Endothelial cell of umbilical vein (primary cell): ENCODE measurements around the gene CACHD1. TPM values are rescaled to one million over a fixed set of nuclear protein-coding genes. Genes with fewer than 3 reads are reported as not detected.

ENCODE experiments used
- BruUV-seq: library from RNA; stranded (reverse); fragments of 400-500 nt; replicated peaks from 2 replicates; lab custom pipeline; 2021; lab: Mats Ljungman, UMichigan
- CTCF ChIA-PET: fragments of 300-600, 350-600 bp; sonication (Branson Sonifier 250); formaldehyde crosslinking; loops from one replicate; lab custom pipeline; 2021; ENCODE audit warnings: antibody characterized with exemption, inconsistent platforms; lab: Charles Lee
- POLR2A ChIA-PET: fragments of 300-600, 350-600 bp; sonication (Branson Sonifier 250); formaldehyde crosslinking; loops from one replicate; lab custom pipeline; 2021; ENCODE audit warnings: antibody characterized with exemption, inconsistent platforms; lab: Charles Lee
- DNase-seq: peaks from one replicate; pipeline ENCODE4 v3.0.0-alpha.2; 2011; ENCODE audit warnings: low read depth, low spot score
- FAIRE-seq: peaks from 2 replicates; lab custom pipeline; 2011; peaks lifted over from hg19 to GRCh38; lab: Jason Lieb, UNC
- H2AFZ ChIP-seq: 2 replicates; pipeline ENCODE4 v1.6.0; 2012; ENCODE audit warnings: low read depth, low read length, control low read depth, inconsistent platforms
- H3K27ac ChIP-seq: 2 replicates; pipeline ENCODE4 v1.5.1; 2011; ENCODE audit warnings: low read depth, mild to moderate bottlenecking, control low read depth, low read length, moderate library complexity; ENCODE audit not compliant: insufficient read depth
- H3K27me3 ChIP-seq, 2 experiments: 2 replicates each; pipeline versions ENCODE4 v1.6.0 to v1.6.1; 2011; ENCODE audit warnings: low read length in 2 of 2, mixed read lengths in 1 of 2; ENCODE audit not compliant: control insufficient read depth in 2 of 2, insufficient read depth in 2 of 2
- H3K36me3 ChIP-seq, 2 experiments: 2 replicates in 1 of 2; 3 replicates in 1 of 2; pipeline ENCODE4 v1.5.1; 2011; ENCODE audit warnings: low read length in 2 of 2, mild to moderate bottlenecking in 1 of 2, moderate library complexity in 1 of 2; ENCODE audit not compliant: control insufficient read depth in 2 of 2, insufficient read depth in 2 of 2; ENCODE audit errors: extremely low read depth in 1 of 2
- H3K4me1 ChIP-seq: 3 replicates; pipeline ENCODE4 v1.5.1; 2011; ENCODE audit warnings: mild to moderate bottlenecking, low read length; ENCODE audit not compliant: control insufficient read depth, insufficient read depth; ENCODE audit errors: extremely low read depth
- H3K4me2 ChIP-seq: 2 replicates; pipeline ENCODE4 v1.6.1; 2011; ENCODE audit warnings: low read length, control low read depth, mixed read lengths; ENCODE audit not compliant: insufficient read depth
- H3K4me3 ChIP-seq, 3 experiments: fragments of 200-600 bp in 1 of 3; sonication (generic), shearing (Covaris generic) in 1 of 3; replicated peaks in 1 of 3; 2 replicates each; pipeline ENCODE4 v1.5.1; 2011 to 2016; ENCODE audit warnings: control low read depth in 3 of 3, low read length in 3 of 3, mild to moderate bottlenecking in 2 of 3, inconsistent platforms in 1 of 3, low read depth in 1 of 3, moderate library complexity in 1 of 3; ENCODE audit not compliant: insufficient read depth in 1 of 3
- H3K79me2 ChIP-seq: 2 replicates; pipeline ENCODE4 v1.6.0; 2012; ENCODE audit warnings: low read length, inconsistent platforms; ENCODE audit not compliant: control insufficient read depth, insufficient read depth
- H3K9ac ChIP-seq: replicated peaks from 2 replicates; pipeline ENCODE3; 2011; ENCODE audit warnings: low read length, control low read depth; ENCODE audit not compliant: insufficient read depth; ENCODE audit errors: extremely low read depth
- H3K9me1 ChIP-seq: replicated peaks from 3 replicates; pipeline ENCODE4 v1.6.0; 2011; ENCODE audit warnings: mild to moderate bottlenecking, low read length; ENCODE audit not compliant: control insufficient read depth, insufficient read depth; ENCODE audit errors: extremely low read depth
- H3K9me3 ChIP-seq: replicated peaks from 2 replicates; pipeline ENCODE4 v1.5.1; 2012; ENCODE audit warnings: low read length, inconsistent platforms; ENCODE audit not compliant: control insufficient read depth, insufficient read depth
- H4K20me1 ChIP-seq: replicated peaks from 2 replicates; pipeline ENCODE3; 2011; ENCODE audit warnings: mild to moderate bottlenecking, low read length; ENCODE audit not compliant: control insufficient read depth, insufficient read depth; ENCODE audit errors: extremely low read depth
- EZH2 ChIP-seq: IDR thresholded peaks from 2 replicates; pipeline ENCODE4 v1.6.1; 2012; ENCODE audit warnings: borderline replicate concordance, low read depth, mild to moderate bottlenecking, moderate library complexity, low read length, inconsistent platforms; ENCODE audit not compliant: severe bottlenecking
- FOS ChIP-seq: IDR thresholded peaks from 2 replicates; pipeline ENCODE4 v1.6.1; 2011; ENCODE audit warnings: mild to moderate bottlenecking, low read length, moderate library complexity, borderline replicate concordance; ENCODE audit not compliant: insufficient read depth
- GATA2 ChIP-seq: IDR thresholded peaks from 2 replicates; pipeline ENCODE4 v1.7.0; 2011; ENCODE audit warnings: low read depth, mild to moderate bottlenecking, moderate library complexity, mixed read lengths, low read length; ENCODE audit not compliant: insufficient read length, insufficient read depth
- JUN ChIP-seq: IDR thresholded peaks from 2 replicates; pipeline ENCODE4 v1.6.1; 2011; ENCODE audit warnings: borderline replicate concordance, low read depth; ENCODE audit not compliant: insufficient read length, insufficient read depth
- MAX ChIP-seq: IDR thresholded peaks from 2 replicates; pipeline ENCODE4 v1.6.1; 2011; ENCODE audit not compliant: insufficient read depth, insufficient read length
- MYC ChIP-seq: IDR thresholded peaks from one replicate; pipeline ENCODE4 v1.6.1; 2011; ENCODE audit warnings: mild to moderate bottlenecking, low read depth, low read length
- POLR2A ChIP-seq: IDR thresholded peaks from 2 replicates; pipeline ENCODE4 v1.6.1; 2012; ENCODE audit warnings: low read depth, mild to moderate bottlenecking, control low read depth, low read length
- POLR2AphosphoS5 ChIP-seq: IDR thresholded peaks from 2 replicates; pipeline ENCODE4 v1.6.1; 2012; ENCODE audit warnings: low read depth, mild to moderate bottlenecking, control low read depth, low read length, moderate library complexity; ENCODE audit not compliant: insufficient read depth
- dilution Hi-C: fragments of 300-500 bp; cut with MboI; formaldehyde crosslinking; loops from one replicate; pipeline ENCODE4 v1.15.0; 2019; ENCODE audit warnings: low sequenced_read_pairs; ENCODE audit not compliant: extremely low pct_ligation_motif_present
- intact Hi-C: fragments of 100-400 bp; cut with micrococcal nuclease; formaldehyde crosslinking; loops from one replicate; pipeline ENCODE4 v1.10.0; 2022
- polyA plus RNA-seq, 4 experiments: library from polyadenylated mRNA; depleted of rRNA in 3 of 4; stranded (reverse) in 3 of 4; unstranded in 1 of 4; fragments of >200 nt; gene quantifications; 2 replicates each; pipeline versions ENCODE4 v1.2.1 to v1.2.3, GENCODE V29; 2011 to 2012; ENCODE audit warnings: missing spikeins in 1 of 4
- total RNA-seq: library from RNA; stranded (reverse); gene quantifications from 2 replicates; pipeline ENCODE4 v1.2.3, GENCODE V29; 2021
- TF ChIP-seq, protein P1 (sequence below), 2 donors: IDR thresholded peaks; 1 replicate in 1 of 2; 2 replicates in 1 of 2; pipeline ENCODE4 v1.5.1; 2011; ENCODE audit warnings: low read length in 2 of 2, mild to moderate bottlenecking in 2 of 2, moderate library complexity in 2 of 2, control low read depth in 1 of 2, inconsistent platforms in 1 of 2, low read depth in 1 of 2; ENCODE audit not compliant: insufficient read depth in 1 of 2; ENCODE audit errors: extremely low read depth in 1 of 2

The CACHD1 gene
- total and polyA plus RNA-seq, 2 donors (not counting 3 experiments of a cell fraction or from before 2014, with no cell fraction given), result 3.6 to 9.3 TPM

- no peaks in the 10 kb centered on the region for H3K27me3 ChIP-seq
- no peak for DNase-seq
- no peaks in the 10 kb centered on the region for H3K9me1 ChIP-seq
- no peak overlapping the region for H3K4me3 ChIP-seq
- H3K9ac ChIP-seq, result no peak overlapping the region
- H3K79me2 ChIP-seq, result no peaks in the 10 kb centered on the region
- H3K36me3 ChIP-seq, result no peaks in the 10 kb centered on the region
- TF ChIP-seq EZH2 (no peak), MYC (no peak), FOS (no peak), JUN (no peak), POLR2AphosphoS5 (no peak), MAX (no peak), GATA2 (no peak), POLR2A (no peak)
- TF ChIP-seq, protein P1, sequence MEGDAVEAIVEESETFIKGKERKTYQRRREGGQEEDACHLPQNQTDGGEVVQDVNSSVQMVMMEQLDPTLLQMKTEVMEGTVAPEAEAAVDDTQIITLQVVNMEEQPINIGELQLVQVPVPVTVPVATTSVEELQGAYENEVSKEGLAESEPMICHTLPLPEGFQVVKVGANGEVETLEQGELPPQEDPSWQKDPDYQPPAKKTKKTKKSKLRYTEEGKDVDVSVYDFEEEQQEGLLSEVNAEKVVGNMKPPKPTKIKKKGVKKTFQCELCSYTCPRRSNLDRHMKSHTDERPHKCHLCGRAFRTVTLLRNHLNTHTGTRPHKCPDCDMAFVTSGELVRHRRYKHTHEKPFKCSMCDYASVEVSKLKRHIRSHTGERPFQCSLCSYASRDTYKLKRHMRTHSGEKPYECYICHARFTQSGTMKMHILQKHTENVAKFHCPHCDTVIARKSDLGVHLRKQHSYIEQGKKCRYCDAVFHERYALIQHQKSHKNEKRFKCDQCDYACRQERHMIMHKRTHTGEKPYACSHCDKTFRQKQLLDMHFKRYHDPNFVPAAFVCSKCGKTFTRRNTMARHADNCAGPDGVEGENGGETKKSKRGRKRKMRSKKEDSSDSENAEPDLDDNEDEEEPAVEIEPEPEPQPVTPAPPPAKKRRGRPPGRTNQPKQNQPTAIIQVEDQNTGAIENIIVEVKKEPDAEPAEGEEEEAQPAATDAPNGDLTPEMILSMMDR (IDR thresholded peaks at IDR 0.05; ENCODE audit: extremely low read depth in 1 of 2, insufficient read depth in 1 of 2, low read depth in 1 of 2, low read length in 2 of 2), result no peak
- POLR2A ChIA-PET, result interaction anchor here (0.5 kb wide), 1 partner anchor 1301 kb away, joined by 6 read pairs; no protein-coding TSS in a partner anchor
- no peak overlapping the region for H3K27ac ChIP-seq
- no peak overlapping the region for H2AFZ ChIP-seq
- dilution Hi-C loops (no loop called here), intact Hi-C loops (no loop called here)
- no peaks in the 10 kb centered on the region for H3K9me3 ChIP-seq
- FAIRE-seq, result no peak
- BruUV-seq, result no TSS peak
- no peaks in the 10 kb centered on the region for H3K4me1 ChIP-seq
- no peak overlapping the region for H3K4me2 ChIP-seq
- H4K20me1 ChIP-seq, result no peaks in the 10 kb centered on the region
- CTCF ChIA-PET, result interaction anchor here (1.0 kb wide), 1 partner anchor 9 kb away, joined by 3 read pairs; no protein-coding TSS in a partner anchor
Measured at GRCh38 chr1:64597113-64597512, 127.2 kb downstream of the CACHD1 start.
